Measurements from ENCODE around the gene MKKS.

The MKKS gene

DNA sequence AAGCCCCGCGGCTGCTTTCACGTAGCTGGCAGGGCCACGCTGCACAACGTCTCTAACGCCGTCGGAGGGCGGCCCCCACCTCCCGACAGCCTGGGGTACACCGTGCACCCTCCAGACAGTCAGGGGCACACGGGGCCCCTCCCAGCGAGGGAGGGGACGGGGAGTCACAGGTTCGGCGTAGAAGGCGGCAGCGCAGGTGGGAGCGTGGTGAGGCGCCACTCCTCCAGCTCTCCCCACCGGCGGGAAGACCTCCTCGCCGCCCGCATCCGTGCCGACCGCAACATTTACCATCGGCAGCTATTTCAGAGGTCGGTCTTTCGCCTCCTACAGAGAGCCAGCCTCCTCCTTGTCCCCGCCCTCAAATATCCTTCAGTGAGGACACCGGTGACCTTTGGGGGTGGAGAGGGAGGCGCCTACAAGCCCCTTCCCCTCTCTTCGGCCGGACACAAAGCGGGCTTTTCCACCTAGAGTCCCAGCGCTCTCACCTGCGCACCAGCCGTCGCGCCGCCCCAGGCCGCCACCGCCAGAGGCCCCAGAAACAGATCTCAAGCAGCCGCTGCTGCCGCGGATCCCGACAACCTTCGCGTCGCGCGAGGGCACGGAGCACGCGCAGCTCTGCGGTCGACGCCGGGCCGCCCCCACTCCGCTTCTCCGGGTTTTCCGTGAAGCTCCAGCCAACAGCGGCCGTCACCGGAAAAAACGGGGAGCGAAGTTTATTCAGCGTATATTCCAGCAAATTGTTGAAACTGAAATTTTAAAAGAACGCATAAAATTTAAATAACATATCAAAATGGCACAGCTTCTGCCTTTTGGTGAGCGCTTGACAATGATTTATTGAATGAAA, at the start of gene MKKS:
Gene MKKS (minus strand): TSS at position 600 of the 844 bp plus-strand sequence. CDS start 20,708 bp downstream, outside the sequence.
- DNase-seq: peak; percentile 96

GRCh38 chr20:10483691-10484090, 49.7 kb upstream of the MKKS start:
- DNase-seq: no peak

- no peak for DNase-seq
Measured at GRCh38 chr20:10481676-10482075, 47.7 kb upstream of the MKKS start.

DNA sequence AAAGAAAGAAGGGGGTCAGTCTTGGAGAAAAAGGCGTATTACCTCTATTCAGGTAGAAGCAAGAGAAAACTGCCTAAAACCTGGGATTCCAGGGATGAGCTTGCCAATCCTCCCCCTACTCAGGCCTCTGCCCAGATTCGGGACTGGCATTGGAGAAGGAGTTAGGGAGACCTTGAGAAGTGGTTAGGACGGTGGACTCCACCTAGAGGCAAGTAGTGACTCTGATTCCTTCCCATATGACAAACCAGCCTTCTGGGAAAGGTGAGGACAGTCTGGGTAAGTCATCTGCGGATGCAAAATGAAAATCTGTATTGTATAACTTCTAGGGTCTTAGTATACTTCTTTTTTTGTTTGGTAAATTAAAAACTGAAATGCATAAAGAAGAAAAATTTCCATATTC, 44.9 kb upstream of the MKKS start:
- no peak for DNase-seq

DNA sequence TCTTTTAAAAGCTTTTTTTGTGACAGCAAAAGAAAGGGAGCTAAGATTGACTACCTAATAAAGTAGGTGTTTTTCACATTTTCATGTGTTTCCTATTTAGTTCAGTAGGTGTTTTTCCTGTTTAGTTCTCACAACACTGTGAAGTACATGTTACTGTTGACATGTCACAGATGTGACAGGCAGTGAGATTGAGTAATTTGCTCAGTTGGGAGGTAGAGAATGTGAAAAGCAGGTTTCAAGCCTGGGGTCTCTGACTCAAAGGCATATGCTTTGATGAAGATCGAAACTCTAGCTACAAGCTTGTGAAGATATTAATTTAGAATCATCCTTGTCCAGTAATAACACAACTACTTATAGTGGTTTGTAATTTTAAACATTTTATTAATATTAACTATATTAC, 44.2 kb upstream of the MKKS start:
- DNase-seq: no peak

DNA sequence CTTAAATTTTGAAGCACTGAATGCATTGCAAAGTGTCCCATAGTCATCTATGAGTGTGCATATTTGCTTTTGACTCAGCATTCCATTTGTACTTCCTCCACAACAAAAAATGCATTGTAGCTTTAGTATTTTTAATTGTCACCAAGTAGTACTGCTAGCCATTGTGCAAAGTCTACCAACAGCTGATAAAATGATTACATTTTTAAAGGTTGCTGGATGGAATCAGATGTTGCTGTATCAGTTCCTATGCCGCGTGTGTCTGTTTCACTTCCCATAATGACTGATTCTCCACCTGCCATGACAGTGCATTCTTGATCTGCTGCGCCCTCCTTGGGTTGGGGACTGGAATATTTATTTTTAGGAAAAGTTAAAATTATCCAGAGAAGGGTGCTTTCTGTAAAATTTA, 42.3 kb upstream of the MKKS start:
- peak; percentile 24 for DNase-seq

- DNase-seq: no peak
Measured at GRCh38 chr20:10475225-10475624, 41.2 kb upstream of the MKKS start.

DNA sequence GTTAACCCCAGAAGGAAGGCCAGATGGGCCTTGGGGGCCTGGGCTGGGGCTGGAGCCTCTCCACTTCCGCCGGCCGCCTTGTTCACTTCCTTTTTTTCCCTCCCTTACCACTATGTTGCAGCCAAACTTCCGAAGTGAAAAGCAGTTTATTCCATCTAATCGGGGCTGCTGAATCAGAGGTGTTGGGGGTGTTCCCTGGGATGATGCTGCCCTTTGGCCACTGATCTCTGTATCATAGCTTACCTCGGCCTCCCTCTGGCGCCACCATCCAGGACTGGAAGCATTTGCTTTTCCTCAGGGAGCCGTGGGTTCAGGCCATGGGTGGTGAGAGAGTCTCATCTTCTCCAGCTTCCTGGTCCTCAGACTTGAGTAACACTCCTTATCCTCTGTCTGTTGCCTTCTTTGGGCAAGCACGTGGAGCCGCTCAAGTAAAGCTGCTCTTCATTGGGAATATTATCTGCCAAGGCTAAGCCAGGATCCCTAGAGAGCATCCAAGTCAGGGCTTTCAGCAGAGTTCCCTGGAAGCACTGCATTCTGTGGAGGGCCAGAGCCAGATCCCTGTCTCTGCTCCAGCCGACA, 40.7 kb upstream of the MKKS start:
- DNase-seq: no peak

- DNase-seq: no peak
Measured at GRCh38 chr20:10472871-10473270, 38.8 kb upstream of the MKKS start.

DNA sequence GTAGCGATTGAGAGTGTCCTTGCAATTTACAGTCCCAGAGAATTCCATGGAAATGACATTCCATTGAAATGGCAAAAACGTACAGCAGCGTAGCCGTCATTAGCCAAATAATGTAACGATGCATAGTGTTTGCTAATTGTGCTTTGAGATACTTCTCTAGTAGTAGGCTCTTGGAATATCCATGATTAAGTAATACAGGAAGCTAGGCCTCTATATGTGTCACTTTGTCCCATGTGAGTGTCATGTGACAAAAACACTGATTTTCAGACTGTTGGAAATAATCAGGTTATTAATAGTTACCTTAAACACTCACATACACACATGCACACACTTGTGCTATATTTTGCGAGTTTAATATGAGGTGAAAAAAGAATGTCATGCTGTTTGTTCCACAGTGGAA, 36.3 kb upstream of the MKKS start:
- no peak for DNase-seq

DNA sequence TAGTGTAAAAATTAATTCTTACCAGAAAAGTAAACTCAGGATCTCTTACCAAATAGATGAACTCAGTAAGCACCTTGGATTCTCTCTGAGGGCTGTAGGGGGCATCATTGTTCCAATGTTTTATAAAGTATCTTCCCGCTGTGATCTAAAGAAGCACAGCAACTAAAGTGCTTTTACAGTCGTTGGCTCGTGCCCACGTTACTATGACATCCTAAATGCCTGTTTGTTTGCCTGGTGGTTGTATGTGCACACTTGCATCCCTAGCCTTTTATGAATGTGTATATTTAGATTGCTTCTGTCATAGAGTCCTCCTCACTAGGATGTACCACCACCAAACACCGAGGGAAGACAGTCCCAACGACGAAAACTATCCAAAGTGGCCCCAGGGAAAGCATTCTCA, 35.6 kb upstream of the MKKS start:
- DNase-seq: peak; percentile 86

DNA sequence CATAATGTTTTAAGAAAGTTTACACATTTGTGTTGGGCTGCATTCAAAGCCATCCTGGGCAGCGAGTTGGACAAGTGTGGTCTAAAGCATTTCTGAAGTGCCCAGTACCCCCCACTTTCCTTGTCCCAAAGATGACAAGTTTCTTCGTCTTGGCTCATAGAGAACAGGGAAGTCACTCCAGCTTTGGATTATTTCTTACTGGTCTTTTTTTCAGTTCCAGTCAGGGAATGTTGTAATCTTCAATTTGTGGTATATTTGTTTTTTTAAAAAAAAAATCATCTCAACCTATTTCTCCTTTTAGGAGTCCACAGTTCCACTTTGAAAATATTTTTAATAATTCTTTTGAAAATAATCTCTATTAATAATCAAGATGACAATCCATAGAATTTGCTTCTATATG, 35.0 kb upstream of the MKKS start:
- no peak for DNase-seq

DNA sequence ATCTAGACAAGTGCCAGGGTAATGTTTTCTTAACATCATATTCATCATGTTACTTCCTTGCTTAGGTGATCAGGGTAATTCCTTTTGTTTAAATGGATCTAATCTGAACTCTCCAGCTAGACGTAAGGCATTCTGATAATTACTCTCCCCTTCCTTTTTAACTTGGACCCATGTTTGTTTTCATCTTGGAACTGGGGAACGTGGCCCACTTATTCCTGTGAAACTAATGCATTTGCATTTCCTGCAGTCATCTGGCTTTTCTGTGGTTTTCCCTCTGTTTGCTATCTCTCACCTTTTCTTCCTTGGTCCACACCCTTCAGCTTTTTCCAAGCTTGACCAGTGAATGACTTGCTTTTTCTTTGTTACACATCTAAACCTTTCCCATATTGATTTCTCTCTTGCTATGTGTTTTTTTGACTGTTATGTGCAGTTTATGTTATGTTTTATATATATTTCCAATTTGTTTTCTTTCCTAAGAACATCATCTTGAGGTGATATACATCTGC, 34.4 kb upstream of the MKKS start:
- DNase-seq: no peak

DNA sequence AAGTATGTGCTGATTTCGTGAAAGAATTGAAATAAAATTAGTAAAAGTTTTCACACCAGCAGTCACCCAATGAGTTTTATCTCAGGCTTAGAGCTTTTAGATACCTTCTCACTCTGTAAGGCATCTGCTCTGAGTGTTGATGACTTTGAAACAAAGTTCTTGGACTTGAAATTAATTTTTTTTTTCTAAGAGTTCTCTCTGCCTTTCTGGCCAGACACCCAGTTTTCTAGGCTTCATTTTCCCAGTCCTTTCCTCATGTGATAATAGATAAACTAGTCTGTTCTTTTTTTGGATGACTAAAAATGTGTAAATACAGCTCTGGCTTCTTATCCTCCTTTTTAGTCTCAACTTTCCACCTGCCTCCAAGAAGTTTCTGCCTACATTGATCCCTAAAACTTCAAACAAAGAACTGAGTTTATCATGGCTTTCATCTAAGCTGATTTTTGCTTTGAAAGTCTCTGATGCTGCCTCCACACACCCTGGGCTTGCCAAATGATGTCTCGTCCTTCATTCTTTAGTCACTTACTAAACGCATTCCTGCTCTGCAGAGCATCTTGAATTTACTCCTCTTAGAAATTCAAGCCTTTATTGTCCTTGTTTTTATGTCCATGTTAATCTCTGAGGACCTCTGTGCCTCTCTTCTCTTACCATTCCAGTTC, 33.8 kb upstream of the MKKS start:
- DNase-seq: no peak

DNA sequence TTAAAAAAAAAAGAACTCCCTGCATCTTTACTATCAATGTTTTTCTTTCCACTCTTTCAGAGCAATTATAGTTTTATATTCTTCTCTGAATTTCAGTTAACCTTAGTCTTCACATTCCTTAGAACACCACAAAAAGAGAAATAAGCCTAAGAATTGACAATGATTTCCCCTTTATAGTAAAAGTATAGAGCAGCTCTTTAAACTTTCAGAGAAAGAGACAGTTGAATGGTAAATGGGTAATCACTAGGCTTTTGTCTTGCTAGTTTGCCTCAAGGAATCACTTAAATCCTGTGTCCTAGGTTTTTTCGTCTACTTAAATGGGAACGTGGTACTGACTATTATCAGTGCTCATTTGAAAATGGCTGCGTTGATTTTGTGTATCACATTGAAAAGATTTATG, 32.8 kb upstream of the MKKS start:
- DNase-seq: no peak

DNA sequence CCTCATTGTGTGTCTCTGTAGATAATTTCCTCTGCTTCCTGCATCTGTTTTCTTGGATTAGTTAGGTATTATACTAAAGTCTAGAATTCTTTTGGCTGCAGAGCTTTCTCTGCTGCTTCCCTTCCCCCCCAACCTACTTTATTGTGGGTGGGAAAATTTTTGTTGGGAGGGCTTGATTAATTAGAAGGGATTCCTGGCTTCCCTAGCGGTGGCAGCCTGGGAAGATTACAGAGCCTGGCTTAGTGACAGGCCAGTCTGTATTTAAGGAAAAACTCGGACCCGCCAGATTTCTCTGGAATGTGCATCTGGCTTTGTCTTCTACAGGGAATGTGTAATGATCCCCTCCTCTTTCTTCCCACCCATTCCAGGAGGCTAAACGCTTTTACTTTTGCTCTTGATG, 32.3 kb upstream of the MKKS start:
- no peak for DNase-seq

GRCh38 chr20:10465135-10465534, 31.1 kb upstream of the MKKS start:
- DNase-seq: no peak

GRCh38 chr20:10463622-10464021, 29.6 kb upstream of the MKKS start:
- no peak for DNase-seq

- no peak for DNase-seq
Measured at GRCh38 chr20:10462516-10462915, 28.5 kb upstream of the MKKS start.

GRCh38 chr20:10461495-10461894, 27.5 kb upstream of the MKKS start:
- no peak for DNase-seq

- DNase-seq: no peak
Measured at GRCh38 chr20:10454151-10454750, 20.2 kb upstream of the MKKS start.

DNA sequence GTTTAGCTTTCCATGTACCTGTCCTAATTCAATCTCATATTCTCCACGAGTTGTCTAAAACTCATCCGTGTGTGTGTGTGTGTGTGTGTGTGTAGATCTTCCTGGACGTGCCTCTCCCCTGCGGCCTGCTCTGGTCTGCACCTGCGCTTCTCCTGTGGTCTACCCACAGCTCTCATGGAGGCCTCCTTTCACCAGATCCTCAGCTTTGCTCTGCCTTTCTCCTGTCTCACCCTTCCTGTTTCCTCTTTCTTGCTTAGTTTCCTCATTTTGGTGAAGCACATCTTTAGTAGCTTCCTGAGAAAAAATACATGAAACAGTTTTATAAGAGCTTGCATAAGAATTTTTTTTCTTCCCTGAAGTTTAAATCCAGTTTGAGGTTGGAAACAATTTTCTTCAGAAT, 19.2 kb upstream of the MKKS start:
- no peak for DNase-seq

DNA sequence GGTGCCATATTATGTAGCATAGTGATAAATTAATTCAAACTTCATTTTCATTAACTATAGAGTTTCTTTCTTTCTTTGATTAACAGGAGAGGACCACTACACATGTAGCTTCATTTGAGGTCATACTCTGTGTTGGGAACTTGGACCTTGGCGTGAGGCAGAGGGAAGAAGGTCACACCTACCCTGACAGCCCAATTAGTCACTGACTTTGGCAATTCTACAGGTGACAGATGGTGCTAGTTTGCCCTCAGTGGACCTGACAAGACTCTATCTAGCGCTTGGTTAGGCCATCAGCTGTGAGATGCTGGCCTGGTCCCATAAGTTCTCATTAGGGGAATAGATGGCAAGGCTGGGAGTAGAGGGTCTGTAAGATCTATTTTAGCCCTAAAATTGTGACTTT, 15.2 kb upstream of the MKKS start:
- DNase-seq: no peak
